Endothelial cell (in vitro differentiated cells): ENCODE data around the gene PARVB. TPM values are rescaled to one million over a fixed set of nuclear protein-coding genes. Genes with fewer than 3 reads are reported as not detected.

ENCODE experiments used
- DNase-seq: peaks from one replicate; pipeline ENCODE4 v3.0.0; 2021; ENCODE audit warnings: low spot score
- H3K27ac Mint-ChIP-seq: one replicate; pipeline ENCODE4 v1.8.0; 2021; ENCODE audit warnings: mixed read lengths, inconsistent platforms; ENCODE audit not compliant: unreplicated experiment
- H3K27me3 Mint-ChIP-seq: one replicate; pipeline ENCODE4 v1.8.0; 2021; ENCODE audit warnings: mild to moderate bottlenecking, moderate library complexity, mixed read lengths, inconsistent platforms; ENCODE audit not compliant: unreplicated experiment
- H3K36me3 Mint-ChIP-seq: one replicate; pipeline ENCODE4 v1.8.0; 2021; ENCODE audit warnings: mild to moderate bottlenecking, low read depth, mixed read lengths, inconsistent platforms; ENCODE audit not compliant: unreplicated experiment
- H3K4me1 Mint-ChIP-seq: one replicate; pipeline ENCODE4 v1.8.0; 2021; ENCODE audit warnings: mild to moderate bottlenecking, mixed read lengths, inconsistent platforms; ENCODE audit not compliant: unreplicated experiment
- H3K4me3 Mint-ChIP-seq: one replicate; pipeline ENCODE4 v1.8.0; 2021; ENCODE audit warnings: mild to moderate bottlenecking, mixed read lengths, inconsistent platforms; ENCODE audit not compliant: unreplicated experiment
- H3K9me3 Mint-ChIP-seq: one replicate; pipeline ENCODE4 v1.8.0; 2021; ENCODE audit warnings: mixed read lengths, inconsistent platforms; ENCODE audit not compliant: unreplicated experiment
- total RNA-seq: library from RNA; stranded (reverse); fragmentation: NEBNext Ultra II Directional; extraction: Animal tissue kit (Norgen Biotek cat#: 25700); gene quantifications from one replicate; pipeline ENCODE4 v1.2.1, GENCODE V29; 2021; ENCODE audit not compliant: unreplicated experiment
- TF ChIP-seq, protein P1 (sequence below): fragments of 200-600 bp; sonication (generic); IDR thresholded peaks from one replicate; pipeline ENCODE4 v1.5.0; 2021; ENCODE audit warnings: antibody characterized with exemption; ENCODE audit not compliant: unreplicated experiment

Gene PARVB
- total RNA-seq, 1 donor from 2014 or later, result 105 TPM

DNA sequence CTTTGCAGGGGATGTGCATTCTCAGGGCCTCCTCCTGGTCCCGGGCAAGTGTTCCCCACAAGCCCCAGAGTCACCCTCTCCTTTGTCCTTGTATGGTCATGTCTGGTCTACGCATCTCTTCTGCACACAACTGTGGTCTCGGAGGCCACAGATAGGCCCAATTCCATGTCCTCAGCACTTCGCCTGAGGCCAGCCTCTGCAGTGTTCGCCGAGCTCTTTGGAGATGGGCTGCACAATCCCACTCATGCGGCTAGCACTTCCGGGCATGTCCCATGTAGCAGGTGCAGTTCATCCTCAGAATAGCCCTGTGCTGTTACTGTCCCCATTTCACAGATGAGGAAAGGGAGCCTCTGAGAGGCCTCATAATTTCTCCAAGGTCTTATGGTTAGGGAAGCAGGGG, 164.2 kb downstream of the PARVB start:
- no peak overlapping the region for H3K27ac Mint-ChIP-seq
- peaks cover 3% of the 10 kb centered on the region for H3K36me3 Mint-ChIP-seq
- no peak for DNase-seq
- H3K9me3 Mint-ChIP-seq, result no peaks in the 10 kb centered on the region
- H3K4me3 Mint-ChIP-seq, result no peak overlapping the region
- H3K4me1 Mint-ChIP-seq, result no peaks in the 10 kb centered on the region
- no peaks in the 10 kb centered on the region for H3K27me3 Mint-ChIP-seq
- TF ChIP-seq, protein P1, sequence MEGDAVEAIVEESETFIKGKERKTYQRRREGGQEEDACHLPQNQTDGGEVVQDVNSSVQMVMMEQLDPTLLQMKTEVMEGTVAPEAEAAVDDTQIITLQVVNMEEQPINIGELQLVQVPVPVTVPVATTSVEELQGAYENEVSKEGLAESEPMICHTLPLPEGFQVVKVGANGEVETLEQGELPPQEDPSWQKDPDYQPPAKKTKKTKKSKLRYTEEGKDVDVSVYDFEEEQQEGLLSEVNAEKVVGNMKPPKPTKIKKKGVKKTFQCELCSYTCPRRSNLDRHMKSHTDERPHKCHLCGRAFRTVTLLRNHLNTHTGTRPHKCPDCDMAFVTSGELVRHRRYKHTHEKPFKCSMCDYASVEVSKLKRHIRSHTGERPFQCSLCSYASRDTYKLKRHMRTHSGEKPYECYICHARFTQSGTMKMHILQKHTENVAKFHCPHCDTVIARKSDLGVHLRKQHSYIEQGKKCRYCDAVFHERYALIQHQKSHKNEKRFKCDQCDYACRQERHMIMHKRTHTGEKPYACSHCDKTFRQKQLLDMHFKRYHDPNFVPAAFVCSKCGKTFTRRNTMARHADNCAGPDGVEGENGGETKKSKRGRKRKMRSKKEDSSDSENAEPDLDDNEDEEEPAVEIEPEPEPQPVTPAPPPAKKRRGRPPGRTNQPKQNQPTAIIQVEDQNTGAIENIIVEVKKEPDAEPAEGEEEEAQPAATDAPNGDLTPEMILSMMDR, result no peak

DNA sequence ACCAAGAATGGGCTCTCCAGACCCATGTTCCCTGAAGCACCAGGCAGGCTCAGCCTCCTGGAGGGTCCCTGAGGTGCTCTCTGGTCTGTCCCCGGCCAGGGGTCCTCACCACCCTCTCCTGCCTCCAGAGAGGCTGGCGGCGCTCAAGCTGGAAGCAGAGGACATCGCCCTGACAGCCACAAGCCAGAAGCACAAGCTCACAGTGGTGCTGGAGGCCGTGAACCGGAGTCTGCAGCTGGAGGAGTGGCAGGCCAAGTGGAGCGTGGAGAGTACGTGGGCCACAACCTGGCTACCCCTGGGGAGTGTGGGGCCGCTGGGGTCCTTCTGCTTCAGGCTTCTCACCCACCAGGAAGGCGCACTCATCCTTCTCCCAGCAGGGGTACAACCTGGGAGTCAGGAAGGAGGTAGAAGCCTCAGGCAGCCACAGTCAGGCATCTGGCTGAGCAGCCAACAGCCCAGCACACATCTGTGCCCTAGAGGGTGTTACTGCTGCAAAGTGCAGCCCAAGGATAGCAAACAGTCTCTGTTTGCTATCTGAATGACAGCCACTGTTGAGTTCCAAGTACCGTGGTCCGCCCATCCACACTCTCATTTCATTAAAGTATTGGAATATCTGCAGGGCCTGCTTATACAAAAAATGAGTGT, 165.0 kb downstream of the PARVB start:
- DNase-seq, result no peak
- TF ChIP-seq, protein P1, result no peak

DNA sequence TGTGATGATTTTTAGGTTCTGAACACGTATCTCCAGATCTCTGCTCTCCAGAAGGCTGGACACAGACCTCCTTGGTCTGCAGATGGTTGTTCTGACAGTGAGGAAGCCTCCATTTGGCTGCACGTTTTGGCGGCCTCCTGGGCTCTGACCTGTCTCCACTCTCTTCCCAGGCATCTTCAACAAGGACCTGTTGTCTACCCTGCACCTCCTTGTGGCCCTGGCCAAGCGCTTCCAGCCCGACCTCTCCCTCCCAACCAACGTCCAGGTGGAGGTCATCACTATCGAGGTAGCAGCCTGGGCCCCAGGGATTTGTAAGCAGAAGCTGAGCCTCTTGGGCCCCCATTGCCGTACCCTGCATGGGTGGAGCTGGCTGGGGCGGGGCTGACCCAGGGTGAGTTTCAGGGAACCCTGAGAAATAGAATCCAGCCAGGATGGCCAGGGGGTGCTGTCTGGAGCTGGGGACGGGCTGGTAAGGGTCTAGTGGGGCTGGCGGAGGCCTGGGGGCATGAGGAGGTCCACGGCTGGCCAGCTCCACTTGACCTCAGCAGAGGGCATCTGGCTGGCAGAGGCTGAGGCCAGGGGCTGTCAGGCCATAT, 166.4 kb downstream of the PARVB start:
- Mint-ChIP-seq H3K4me3 (no peak overlapping the region), H3K27ac (no peak overlapping the region), H3K36me3 (peaks cover 3% of the 10 kb centered on the region), H3K9me3 (no peaks in the 10 kb centered on the region), H3K4me1 (no peaks in the 10 kb centered on the region), H3K27me3 (no peaks in the 10 kb centered on the region)
- TF ChIP-seq, protein P1, result no peak
- DNase-seq, result no peak

More for the DNA sequence above, 165.0 kb downstream of the PARVB start:
- Mint-ChIP-seq H3K27ac (no peak overlapping the region), H3K27me3 (no peaks in the 10 kb centered on the region), H3K4me3 (no peak overlapping the region), H3K36me3 (peaks cover 3% of the 10 kb centered on the region), H3K4me1 (no peaks in the 10 kb centered on the region), H3K9me3 (no peaks in the 10 kb centered on the region)

DNA sequence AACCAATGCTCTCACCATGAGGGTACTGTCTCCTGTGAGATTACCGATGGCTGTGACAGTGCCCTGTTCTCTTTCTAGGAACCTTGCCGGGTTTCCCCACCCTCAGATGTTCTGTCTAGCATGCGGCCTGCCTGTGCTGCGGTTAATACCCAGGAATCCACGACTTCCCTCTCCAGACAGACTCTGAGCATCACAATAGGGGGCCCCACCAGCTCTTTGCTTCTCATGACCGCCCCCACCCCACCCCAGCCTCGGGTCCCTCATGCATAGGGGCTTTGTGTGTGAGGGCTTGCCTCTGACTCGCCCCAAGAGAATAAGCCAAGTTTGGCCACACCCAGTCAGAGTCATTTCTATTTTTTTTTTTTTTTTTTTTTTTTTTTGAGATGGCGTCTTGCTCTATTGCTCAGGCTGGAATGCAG, 166.9 kb downstream of the PARVB start:
- Mint-ChIP-seq H3K4me3 (no peak overlapping the region), H3K4me1 (no peaks in the 10 kb centered on the region), H3K27ac (no peak overlapping the region), H3K36me3 (peaks cover 3% of the 10 kb centered on the region), H3K9me3 (no peaks in the 10 kb centered on the region), H3K27me3 (no peaks in the 10 kb centered on the region)
- no peak for DNase-seq
- TF ChIP-seq, protein P1, result no peak

DNA sequence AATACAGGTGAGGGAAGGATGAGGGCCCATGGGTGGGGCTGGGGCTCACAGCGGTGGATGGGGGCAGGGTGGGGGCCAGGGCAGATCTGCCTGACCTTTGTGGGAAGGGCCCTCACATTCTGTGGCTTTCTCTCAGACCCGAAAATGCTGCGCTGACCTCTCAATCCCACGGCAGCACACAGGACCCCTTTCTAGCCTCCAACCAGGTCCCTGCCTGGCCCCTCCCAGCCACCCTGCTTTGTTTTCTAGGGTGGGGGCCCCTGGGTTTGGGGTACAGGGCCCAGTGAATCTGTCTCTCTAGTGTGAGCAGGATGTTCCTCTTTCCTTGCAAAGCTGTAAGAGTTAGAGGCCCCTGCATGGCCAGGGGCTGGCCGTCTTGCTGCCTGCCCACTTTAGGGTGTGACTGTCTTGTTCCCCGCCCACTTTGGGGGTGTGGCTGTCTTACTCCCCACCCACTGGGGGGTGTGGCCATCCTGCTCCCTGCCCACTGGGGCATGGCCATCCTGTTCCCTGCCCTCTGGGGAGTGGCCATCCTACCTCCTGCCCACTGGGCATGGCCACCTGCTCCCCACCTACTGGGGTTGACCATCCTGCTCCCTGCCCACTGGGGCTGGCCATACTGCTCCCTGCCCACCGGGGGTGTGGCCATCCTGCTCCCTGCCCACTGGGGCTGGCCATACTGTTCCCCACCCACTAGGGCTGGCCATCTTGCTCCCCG, 168.2 kb downstream of the PARVB start:
- Mint-ChIP-seq H3K36me3 (peaks cover 1% of the 10 kb centered on the region), H3K27ac (no peak overlapping the region), H3K27me3 (no peaks in the 10 kb centered on the region), H3K4me3 (no peak overlapping the region), H3K9me3 (no peaks in the 10 kb centered on the region), H3K4me1 (no peaks in the 10 kb centered on the region)
- TF ChIP-seq, protein P1, result no peak
- DNase-seq, result no peak
